GM18861 (cell line): Measurements from ENCODE around the gene SOHLH1.

Source experiments
- ATAC-seq: cut with Tn5 transposase; IDR thresholded peaks from one replicate; pipeline ENCODE4 v1.9.1; 2021; ENCODE audit not compliant: unreplicated experiment

SOHLH1 gene

DNA sequence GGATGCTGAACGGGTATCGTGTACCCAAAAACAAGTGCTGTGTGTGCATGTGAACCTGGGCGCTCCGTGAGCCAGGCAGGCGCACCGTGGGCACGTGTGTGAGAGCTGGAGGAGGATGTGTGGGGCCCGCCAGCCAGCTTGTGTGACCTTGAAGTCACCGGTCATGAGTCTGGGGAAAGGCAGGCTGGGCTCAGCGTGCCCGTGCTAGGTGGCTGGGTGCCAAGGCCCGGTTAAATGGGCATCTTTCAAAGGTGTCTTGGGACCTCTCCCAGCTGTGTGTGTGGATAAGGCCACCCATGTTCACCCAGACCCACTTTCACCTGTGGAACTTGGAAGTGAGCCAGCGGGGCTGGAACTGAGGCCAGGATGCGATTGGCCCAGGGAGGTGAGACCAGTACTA is 6.1 kb upstream of the SOHLH1 start:
- ATAC-seq: no peak

DNA sequence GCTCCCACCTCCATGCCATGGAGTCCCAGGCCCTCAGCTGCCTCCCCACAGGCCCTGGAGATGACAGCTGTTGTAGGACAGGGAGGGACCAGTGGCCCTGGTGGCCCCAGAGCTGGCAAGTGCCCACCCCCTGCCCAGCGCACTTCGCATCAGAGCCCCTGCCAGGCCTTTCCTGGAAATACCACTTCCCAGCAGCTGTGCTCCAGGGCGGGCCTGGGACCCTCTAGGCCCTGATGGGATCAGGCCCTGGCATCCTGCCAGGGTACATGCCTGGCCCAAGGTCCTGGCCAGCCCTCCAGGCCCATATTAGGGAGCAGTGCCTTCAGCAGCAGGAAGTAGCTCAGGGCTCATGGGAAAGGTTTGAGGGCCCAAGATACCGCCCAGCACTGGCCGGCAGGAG is 5.2 kb upstream of the SOHLH1 start:
- ATAC-seq: no peak

DNA sequence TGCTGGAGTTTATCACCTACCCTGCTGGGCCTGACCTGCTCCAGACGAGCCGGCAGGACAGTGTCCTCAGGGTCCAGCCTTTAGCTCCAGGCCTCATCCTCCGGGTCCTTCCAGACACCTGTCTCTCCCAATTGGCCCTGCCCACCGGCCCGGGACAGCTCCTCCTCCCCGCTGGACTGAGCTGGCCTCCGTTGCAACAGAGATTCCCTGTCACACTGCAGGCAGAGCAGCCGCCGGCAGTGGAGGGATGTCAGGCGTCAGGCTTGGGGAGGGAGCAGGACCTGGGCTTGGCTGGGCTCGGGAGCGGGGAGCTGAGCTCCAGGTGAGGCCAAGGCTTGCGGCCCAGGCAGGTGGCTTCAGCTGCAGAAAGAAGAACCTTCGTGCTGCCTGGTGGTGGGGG is 4.4 kb upstream of the SOHLH1 start:
- ATAC-seq: no peak

DNA sequence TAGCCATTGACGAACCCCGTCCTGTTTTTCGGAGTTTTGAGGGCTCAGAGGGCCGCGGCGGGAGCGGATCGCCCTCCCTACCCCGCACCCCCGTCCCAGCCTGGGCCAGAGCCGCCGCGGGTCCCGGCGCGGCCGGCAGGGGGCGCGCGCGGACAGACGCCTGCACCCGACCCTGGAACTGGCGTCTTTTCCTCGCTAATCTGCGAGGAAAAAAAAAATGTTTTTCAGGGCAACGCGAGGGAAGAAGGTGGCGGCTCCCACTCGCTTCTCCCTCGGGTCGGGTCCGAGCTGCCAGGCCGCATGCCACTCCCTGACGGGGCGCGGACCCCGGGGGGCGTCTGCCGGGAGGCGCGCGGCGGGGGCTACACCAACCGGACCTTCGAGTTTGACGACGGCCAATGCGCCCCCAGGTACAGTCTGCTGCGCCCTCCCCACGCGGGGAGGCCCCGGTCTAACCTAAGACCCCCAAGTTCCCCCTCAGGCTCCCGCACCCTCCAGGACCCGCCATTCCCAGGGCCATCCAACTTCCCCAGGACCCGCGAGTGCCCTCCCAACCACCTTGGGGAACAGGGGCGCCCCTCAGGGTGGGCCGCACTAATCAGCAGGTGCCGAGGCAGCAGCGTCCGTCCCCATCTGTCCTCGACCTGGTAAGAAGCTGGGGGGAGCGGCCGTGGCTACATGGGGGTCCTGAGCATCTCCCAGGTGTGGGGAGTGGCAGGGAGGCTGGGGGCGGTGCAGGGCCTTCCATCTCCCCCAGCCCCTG is 2.9 kb upstream of the SOHLH1 start, which contains the start of gene KCNT1:
Gene KCNT1 (plus strand): TSS at position 227 of the 763 bp plus-strand sequence. CDS start 74 bp downstream, at position 301.
- no peak for ATAC-seq

DNA sequence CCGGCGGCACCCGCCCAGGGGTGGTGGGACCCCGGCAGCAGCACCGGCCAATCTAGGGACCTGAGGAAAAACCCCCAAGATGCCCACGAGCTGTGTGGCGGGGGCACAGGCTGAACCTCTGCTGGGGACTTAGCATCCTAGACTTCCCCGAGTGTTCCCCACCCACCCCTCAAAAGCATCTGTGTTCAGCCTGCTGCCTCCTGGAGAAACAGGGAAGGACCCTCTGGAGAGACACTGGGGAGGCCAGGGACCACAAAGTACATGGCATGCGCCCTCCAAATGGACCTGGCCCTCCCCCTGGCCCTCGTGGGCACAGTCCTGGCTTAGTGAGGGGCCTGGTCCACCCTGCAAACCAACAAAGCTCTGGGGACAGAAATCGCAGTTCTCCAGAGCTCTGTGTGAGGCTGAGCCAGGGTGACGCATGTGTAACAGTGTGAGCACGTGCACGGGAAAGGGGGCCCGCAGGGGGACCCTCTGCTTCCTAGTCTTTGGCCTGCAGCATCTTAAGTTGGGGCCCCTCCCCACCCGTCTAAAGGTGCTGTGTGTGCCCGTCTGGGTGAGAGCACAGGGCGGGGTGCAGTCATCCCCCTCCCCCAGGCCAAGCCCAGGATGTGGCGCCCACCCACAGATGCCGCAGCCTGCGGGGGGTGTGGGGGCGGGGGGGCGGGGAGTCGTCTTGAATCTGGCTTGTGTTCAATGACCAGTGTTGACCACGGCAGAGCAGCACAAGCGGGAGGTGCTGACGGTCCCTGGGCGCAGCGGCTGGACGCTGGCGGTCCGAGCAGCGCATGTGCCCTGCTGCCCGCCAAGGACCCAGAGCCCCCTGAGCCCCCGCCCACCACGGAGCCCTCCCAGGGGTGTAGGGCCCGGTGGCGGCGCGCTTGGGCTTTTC is 2.0 kb upstream of the SOHLH1 start:
- no peak for ATAC-seq

DNA sequence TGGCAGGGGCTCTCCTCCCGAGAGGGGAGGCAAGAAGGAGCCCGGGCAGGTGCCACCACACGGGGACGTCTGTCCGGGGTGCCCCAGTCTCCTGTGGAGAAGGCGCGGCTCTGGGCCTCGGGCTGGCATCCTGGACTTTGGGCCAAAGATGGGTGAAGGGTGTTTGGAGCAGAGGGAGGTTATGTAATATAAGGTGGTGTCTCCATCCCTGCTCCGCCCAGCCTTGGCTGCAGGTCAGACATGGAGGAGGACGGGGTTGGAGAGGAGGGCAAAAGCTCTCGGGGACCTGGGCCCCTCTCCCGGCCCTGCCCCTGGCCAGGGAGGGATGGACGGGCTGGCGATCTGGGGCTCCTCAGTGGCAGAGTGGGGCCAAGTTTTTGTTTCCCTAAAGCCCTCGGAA is 1.2 kb upstream of the SOHLH1 start:
- no peak for ATAC-seq

DNA sequence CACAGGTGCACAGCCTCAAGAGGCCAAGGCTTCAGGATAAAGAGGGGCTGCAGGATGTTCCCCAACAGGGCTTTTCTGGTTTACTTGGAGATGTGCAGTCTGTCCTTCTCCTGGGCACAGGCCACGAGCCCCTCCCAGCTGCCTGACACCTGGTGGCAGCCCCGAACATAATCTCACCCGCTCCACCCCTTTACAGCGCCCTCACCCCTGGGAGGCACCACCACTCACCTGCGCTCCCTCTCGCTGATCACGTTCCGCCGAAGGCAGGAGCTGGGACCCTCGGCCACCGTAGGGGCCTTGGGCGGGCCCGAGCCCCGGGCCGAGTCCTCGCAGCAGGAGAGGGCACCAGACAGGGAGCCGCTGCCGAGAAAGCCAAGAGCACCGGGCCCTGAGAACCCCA is 514 bp downstream of the SOHLH1 start:
- ATAC-seq: no peak

DNA sequence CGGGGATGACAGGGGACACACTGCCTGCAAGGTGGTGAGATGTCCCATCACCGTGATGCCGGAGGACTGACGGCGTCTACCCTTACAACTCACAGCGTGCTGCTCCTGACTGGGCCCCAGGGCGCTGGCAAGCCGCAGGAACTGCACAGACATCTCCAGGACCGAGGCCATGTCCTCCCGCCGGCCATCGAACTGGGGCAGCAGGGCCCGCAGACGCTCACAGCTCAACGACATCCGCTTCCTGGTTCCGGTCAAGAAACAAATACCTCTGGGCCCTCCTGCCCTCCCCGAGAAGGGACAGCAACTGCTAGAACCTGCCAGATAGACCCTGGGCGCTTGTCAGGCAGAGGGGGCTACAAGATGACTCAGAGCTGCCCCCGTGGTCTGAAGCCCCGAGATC is 1.0 kb downstream of the SOHLH1 start:
- no peak for ATAC-seq

DNA sequence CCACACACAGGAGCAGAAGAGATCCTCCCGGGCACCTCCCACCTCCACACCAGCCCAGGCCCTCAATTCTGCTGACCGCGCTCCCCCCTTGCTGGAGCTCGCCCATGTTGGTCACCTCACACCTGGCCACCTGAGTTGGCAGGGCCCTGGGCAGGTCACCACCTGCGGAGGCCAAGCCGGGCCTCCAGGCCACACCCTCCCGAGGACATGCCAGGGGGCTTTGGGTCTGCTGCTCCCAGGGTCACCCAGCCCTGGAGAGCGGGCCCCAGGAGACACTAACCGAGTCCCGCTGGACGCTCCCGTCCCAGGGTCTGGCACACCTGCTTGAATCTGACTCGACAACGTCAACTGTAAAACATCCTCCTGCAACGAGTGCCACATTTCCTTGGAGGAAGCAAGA is 2.1 kb downstream of the SOHLH1 start:
- no peak for ATAC-seq

DNA sequence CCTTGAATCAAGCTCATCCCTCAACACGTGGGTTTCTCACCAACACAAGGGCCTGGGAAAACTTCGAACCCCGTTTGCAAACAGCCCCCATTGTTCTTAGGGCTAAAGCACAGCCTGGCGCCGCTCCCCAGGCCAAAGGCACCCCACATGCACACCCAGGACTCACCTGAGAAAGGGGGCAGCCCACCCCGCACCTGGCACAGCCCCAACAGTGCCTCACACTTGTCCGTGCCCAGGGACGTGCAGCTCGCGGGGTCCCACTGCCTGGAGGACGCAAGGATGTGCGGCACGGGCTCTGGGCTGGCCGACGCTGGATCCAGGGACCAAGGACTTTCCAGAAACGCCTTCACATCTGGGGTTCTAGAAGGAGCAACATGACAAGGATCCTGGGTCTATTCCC is 2.8 kb downstream of the SOHLH1 start:
- no peak for ATAC-seq

DNA sequence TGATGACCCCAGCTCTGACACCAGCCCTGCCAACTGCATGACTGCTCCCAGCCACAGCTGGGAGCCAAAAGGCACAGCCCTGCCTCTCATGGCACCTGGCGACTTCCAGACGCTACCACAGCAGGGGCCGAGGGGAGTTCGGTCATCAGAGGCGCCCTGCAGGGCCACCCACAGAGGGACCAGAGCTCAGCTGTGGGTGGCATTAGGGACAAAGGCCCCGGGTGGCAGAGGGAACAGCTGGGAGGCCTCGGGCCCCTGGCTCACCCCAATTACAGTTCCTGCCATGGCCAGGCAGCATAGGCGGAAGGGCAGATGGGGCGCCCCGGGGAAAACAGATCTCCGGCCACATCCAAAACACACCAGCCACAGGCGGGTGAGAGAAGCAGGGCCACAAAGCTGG is 3.6 kb downstream of the SOHLH1 start:
- ATAC-seq: no peak

DNA sequence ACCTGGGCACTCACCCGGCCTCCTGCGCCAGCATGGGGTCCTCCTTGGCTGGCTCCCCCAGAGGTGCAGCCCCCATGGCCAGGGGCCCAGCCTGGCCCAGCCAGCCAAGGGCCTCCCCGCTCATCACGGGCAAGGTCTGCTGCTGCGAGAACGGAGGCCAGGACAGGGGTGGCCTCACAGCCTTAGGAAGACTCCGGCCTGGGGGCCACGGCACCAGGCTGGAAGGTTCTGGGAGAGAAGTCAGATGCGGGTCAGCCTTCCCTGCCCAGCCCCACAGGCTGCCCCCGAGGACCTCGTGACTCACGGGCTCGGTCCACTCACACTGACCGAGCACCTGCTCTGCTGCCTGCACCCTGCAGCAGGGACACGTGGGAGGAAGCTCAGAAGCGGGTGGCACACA is 4.2 kb downstream of the SOHLH1 start:
- no peak for ATAC-seq

DNA sequence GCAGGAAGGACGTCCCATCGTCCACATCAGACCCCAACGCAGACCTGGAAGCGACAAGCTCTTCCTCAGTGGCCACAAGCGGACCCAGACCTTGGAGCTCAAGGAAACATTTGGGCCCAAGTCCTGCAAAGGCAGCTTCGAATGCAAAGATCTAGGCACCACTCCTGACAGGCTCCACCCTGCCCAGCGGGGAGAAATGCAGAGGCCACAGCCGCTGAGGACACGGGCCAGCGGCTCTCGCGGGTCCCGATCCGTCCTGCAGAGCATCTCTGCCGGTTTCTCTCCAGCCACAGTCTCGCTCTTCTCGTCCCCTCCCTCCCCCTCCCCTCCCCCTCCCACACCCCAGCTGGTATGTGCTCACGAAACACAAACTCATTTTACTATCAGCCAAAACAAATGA is 4.9 kb downstream of the SOHLH1 start:
- no peak for ATAC-seq

DNA sequence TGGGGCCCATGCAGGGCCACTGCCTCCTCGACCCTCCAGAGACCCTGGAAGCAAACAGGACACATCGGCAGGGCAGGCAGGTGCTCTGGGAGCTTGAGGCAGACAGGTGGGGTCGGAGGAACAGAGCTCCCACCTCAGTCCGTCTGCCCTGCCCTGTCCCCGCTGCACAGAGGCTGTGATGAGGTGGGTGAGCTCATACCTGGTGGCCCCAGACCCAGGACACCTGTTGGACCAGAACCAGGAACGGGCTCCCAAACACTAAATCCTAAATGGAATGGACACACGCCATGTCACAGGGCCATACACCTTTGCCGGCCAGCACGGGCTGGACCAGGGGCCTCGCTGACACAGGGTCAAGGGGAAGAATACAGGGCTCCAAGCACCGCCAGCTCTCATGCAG is 5.5 kb downstream of the SOHLH1 start:
- no peak for ATAC-seq

DNA sequence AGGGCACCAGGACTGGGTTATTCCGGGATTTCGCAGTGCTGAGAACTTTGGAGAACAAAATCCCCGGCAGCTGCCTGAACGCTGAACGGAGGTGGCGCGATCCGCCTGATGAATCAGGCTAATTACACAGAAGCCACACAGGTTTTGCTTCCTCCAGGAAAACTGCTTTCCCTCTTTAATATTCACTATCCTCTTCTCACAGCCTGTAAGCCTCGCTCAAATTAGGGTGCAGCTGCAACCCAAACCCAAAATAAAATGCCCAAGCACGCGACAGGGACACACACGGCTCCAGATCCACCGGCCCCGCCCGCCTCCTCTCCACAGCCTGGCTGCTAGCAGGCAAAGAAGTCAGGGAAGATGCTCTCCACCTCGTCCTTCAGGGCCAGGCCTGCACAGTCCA is 6.0 kb downstream of the SOHLH1 start:
- no peak for ATAC-seq

DNA sequence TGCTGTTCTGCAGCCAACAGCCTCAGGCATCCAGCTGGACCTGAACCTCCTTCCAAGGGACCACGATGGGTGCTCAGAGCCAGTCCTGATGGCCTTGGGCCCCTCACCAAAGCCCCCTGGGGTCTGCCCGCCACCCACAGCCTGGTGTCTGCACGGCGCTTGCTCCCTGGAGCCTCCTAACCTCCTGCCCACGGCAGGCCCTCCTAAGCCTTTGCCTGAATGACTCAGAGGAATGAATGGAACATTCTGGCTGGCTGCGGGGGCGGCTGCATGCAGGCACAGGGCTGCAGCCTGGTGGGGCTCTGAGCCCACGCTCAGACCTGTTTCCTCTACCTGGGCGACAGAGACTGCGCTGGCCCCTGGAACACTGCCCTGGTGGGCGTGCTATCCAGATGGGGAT is 6.9 kb downstream of the SOHLH1 start:
- ATAC-seq: no peak

DNA sequence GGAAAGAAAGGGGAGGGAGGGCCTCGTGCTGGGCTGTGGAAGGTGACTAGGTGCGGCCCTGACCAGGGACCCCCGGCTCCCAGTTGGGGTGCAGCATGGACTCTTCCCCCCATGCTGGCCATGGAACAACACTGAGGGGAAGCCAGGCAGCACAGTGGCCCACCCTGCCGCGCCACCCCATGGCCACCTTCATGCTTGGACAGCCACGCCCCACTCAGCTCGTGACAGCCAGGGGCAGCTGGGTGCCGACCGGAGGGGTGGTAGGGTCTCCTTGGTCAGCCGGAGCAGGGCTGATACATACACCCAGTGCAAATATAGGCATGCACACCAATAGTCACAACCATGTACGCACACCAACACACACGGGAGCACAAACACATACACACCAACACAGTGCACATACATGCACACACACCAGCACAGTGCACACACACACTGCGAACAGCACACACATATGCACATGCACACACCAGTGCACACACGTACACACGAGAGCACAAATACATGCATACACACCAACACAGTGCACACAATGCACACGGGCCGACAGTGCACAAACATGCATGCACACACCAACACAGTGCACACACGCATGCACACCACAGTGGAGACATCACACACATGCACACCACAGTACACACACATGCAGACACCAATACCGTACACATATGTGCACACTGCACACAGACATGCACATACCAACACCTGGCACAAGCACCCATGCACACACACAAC is 8.3 kb downstream of the SOHLH1 start:
- ATAC-seq: no peak

DNA sequence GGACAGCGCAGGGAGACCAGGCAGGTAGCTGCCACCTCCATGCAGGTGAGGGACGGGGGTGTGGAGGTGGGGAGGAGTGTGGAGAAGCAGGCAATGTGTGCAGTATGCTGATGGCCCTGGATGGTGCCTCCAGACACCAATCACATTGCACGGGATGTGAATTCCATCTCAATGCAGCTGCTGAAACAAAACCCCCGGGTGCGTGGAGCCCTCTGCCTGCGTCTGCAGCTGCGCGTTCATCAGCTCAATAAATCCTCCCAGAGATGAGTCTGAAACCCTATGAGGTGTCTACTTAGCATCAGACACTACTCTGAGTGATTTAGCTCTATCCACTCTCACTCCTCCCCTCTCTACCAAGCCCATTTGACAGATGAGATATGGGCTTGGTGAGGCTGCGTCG is 10.3 kb downstream of the SOHLH1 start:
- no peak for ATAC-seq

DNA sequence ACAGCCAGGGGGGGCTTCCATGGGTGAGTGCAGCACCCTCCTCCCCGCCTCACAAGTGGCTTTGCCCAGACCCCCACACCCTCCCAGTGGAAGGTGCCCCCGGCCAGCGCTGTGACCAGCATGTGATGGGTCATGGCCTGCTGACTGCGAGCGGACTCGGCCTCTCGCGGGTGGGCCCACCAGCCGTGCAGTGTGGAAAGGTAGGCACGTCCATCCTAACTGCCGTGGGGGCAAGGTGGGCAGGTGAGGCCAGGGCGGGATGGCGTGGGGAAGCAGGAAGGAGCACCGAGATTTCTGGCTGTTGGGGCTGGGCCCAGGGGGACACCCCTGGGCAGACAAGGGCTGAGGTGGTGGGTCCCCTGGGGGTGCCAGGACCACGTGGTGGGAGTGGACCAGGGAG is 12.1 kb downstream of the SOHLH1 start:
- ATAC-seq: no peak

DNA sequence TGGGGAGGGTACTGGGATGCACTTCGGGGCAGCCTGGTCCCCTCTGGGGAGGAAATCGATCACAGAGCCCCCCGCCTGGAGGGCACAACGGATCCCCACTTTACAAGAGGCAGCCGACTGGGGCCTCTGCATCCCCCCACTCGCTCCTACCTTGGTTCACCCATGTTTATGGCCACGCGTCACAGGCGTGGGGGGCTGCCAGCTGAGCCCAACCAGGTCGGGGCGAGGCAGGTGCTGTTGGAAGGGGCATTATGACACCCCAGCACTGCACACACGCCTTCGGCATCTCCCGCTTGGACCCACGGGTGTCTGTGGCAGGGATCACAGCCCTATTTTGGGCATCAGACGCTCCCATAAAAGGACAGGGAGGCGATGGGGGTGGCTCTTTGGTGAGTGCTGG is 14.6 kb downstream of the SOHLH1 start:
- no peak for ATAC-seq

DNA sequence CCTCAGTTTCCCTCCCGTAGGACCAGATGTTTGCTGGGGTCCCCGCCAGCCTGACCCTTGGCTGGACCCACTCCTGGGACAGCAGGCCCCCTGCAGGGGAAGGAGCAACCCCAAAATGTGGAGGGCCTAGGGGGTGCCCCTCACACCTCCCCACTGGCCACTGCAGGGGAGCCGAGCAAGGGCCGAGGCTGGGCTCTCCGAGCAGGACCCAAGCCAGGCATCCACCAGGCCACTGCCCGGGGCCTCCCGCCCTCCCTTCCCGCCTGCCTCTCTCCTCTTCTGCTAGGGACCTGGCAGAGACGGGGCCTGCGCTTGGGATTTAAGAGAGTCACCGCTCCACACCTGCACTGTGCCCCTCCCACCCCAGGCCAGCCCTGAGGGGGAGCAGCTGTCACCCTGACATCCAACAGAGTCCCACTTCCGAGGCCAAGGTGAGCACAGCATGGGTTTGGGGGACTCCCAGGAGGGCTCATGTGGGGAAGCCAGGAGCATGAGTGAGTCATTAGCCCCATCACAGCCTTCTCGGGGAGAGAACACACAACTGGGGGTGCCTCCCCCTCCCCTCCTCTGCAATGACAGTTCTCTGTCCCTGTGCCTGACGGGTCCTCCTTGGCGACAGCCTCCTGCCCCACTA is 15.8 kb downstream of the SOHLH1 start:
- ATAC-seq: no peak
